ENCODE measurements around the gene LSM14A.
A peak's percentile ranks its signal among the peaks of the same experiment; 100 is the strongest.

Gene LSM14A

DNA sequence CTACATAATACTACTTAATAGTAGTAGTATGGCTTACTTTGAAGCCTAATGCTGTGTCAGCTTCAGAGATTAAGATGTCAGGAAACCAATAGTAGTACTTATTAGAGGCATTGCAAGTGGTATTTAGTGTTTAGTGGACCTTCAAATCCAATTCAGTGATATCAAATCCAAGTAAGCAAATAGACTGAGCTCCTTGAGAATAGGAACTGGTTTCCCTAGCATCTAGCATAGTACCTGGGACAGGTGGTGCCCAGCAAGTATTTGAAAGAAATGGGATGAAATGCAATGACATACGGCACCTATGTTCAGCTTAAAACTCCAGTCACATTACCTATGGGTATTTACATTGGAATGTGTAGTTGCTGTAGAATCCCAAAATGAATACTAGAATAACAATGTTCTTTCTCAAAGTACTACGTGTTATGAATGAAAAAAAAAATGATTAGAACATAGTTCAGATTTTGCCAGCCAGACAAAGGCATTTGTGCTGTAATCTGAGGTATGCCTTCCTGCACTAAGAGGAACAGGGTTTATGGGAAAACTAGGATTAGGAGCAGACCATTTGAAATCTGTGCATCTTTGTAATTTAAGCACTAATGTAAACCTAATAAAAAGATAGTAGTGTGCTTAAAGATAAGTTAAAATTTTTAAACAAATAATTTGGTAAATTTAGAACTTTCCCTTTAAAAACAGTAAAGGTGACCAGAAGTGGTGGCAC, 17.1 kb downstream of the LSM14A start:
- peaks cover 8% of the 10 kb centered on the region for H3K36me3 ChIP-seq (ENCODE audit: low read length)
- no peaks in the 10 kb centered on the region for H3K27me3 ChIP-seq (ENCODE audit: low read length)

GRCh38 chr19:34189917-34190425, 17.7 kb downstream of the LSM14A start:
- Histone ChIP-seq H3K9me2 (replicated peaks; ENCODE audit: insufficient read depth, low read length) (no peaks in the 10 kb centered on the region), H3K4me3 (ENCODE audit: insufficient read depth, low read length, poor library complexity, severe bottlenecking) (no peak overlapping the region), H3K27me3 (ENCODE audit: low read length) (no peaks in the 10 kb centered on the region), H3K4me2 (ENCODE audit: low read depth, low read length, poor library complexity, severe bottlenecking) (peak overlapping the region; percentile 58), H3K9me3 (ENCODE audit: insufficient read depth, low read length) (no peaks in the 10 kb centered on the region), H3K36me3 (ENCODE audit: low read length) (peaks cover 14% of the 10 kb centered on the region), H3K9ac (ENCODE audit: low read length) (0 out of 2 replicates have a peak overlapping the region, but pooled peaks have one; percentile 7), H3F3A (ENCODE audit: insufficient read depth) (peaks cover 64% of the 10 kb centered on the region), H3K79me2 (ENCODE audit: insufficient read depth, low read length) (peaks cover 100% of the 10 kb centered on the region), H4K20me1 (ENCODE audit: low read depth, low read length) (peaks cover 66% of the 10 kb centered on the region), H3K27ac (ENCODE audit: low read depth, low read length) (peak overlapping the region; percentile 86), H2AFZ (ENCODE audit: low read depth, low read length, severe bottlenecking) (no peak overlapping the region)
- no peak for TF ChIP-seq EZH2phosphoT487 (conservative IDR thresholded peaks at IDR 0.05; ENCODE audit: low read length)
- TF ChIP-seq, protein P1, sequence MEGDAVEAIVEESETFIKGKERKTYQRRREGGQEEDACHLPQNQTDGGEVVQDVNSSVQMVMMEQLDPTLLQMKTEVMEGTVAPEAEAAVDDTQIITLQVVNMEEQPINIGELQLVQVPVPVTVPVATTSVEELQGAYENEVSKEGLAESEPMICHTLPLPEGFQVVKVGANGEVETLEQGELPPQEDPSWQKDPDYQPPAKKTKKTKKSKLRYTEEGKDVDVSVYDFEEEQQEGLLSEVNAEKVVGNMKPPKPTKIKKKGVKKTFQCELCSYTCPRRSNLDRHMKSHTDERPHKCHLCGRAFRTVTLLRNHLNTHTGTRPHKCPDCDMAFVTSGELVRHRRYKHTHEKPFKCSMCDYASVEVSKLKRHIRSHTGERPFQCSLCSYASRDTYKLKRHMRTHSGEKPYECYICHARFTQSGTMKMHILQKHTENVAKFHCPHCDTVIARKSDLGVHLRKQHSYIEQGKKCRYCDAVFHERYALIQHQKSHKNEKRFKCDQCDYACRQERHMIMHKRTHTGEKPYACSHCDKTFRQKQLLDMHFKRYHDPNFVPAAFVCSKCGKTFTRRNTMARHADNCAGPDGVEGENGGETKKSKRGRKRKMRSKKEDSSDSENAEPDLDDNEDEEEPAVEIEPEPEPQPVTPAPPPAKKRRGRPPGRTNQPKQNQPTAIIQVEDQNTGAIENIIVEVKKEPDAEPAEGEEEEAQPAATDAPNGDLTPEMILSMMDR (IDR thresholded peaks at IDR 0.05; ENCODE audit: insufficient read depth, low read length, poor library complexity, severe bottlenecking), result no peak

More for the DNA sequence above, 17.1 kb downstream of the LSM14A start:
- Histone ChIP-seq H2AFZ (ENCODE audit: low read depth, low read length, severe bottlenecking) (no peak overlapping the region), H3K9ac (ENCODE audit: low read length) (no peak overlapping the region), H3K79me2 (ENCODE audit: insufficient read depth, low read length) (peaks cover 100% of the 10 kb centered on the region), H3K9me2 (replicated peaks; ENCODE audit: insufficient read depth, low read length) (no peaks in the 10 kb centered on the region), H4K20me1 (ENCODE audit: low read depth, low read length) (peaks cover 70% of the 10 kb centered on the region), H3K9me3 (ENCODE audit: insufficient read depth, low read length) (no peaks in the 10 kb centered on the region), H3K4me2 (ENCODE audit: low read depth, low read length, poor library complexity, severe bottlenecking) (peak overlapping the region; percentile 58), H3K4me3 (ENCODE audit: insufficient read depth, low read length, poor library complexity, severe bottlenecking) (no peak overlapping the region), H3F3A (ENCODE audit: insufficient read depth) (peaks cover 66% of the 10 kb centered on the region), H3K27ac (ENCODE audit: low read depth, low read length) (peak overlapping the region; percentile 86)
- TF ChIP-seq EZH2phosphoT487 (conservative IDR thresholded peaks at IDR 0.05; ENCODE audit: low read length), result no peak
- TF ChIP-seq, protein P1 (IDR thresholded peaks at IDR 0.05; ENCODE audit: insufficient read depth, low read length, poor library complexity, severe bottlenecking), result no peak

GRCh38 chr19:34191355-34191962, 19.2 kb downstream of the LSM14A start:
- peak overlapping the region; percentile 17 for H3K9ac ChIP-seq (ENCODE audit: low read length)
- peak overlapping the region; percentile 58 for H3K4me2 ChIP-seq (ENCODE audit: low read depth, low read length, poor library complexity, severe bottlenecking)
- H3K27ac ChIP-seq (ENCODE audit: low read depth, low read length), result peak overlapping the region; percentile 86
- H3F3A ChIP-seq (ENCODE audit: insufficient read depth), result peaks cover 60% of the 10 kb centered on the region
- no peaks in the 10 kb centered on the region for H3K9me3 ChIP-seq (ENCODE audit: insufficient read depth, low read length)
- no peak overlapping the region for H2AFZ ChIP-seq (ENCODE audit: low read depth, low read length, severe bottlenecking)
- H3K36me3 ChIP-seq (ENCODE audit: low read length), result peaks cover 25% of the 10 kb centered on the region
- H3K79me2 ChIP-seq (ENCODE audit: insufficient read depth, low read length), result peaks cover 92% of the 10 kb centered on the region
- H3K9me2 ChIP-seq (replicated peaks; ENCODE audit: insufficient read depth, low read length), result no peaks in the 10 kb centered on the region
- no peak for TF ChIP-seq EZH2phosphoT487 (conservative IDR thresholded peaks at IDR 0.05; ENCODE audit: low read length)
- TF ChIP-seq, protein P1 (IDR thresholded peaks at IDR 0.05; ENCODE audit: insufficient read depth, low read length, poor library complexity, severe bottlenecking), result no peak
- H3K27me3 ChIP-seq (ENCODE audit: low read length), result no peaks in the 10 kb centered on the region
- H3K4me3 ChIP-seq (ENCODE audit: insufficient read depth, low read length, poor library complexity, severe bottlenecking), result peak overlapping the region; percentile 1
- peaks cover 51% of the 10 kb centered on the region for H4K20me1 ChIP-seq (ENCODE audit: low read depth, low read length)

Measured in SU-DHL-6 (cell line).